H1 (cell line): ENCODE data around the gene PEPD. TPM values are rescaled to one million over a fixed set of nuclear protein-coding genes. Genes with fewer than 3 reads are reported as not detected.

Source experiments
- CTBP2 ChIP-seq: IDR thresholded peaks from 2 replicates; pipeline ENCODE4 v1.7.0; 2011; ENCODE audit warnings: borderline replicate concordance, mild to moderate bottlenecking, moderate library complexity, mixed read lengths, low read length; ENCODE audit not compliant: insufficient read depth, insufficient read length
- KDM1A ChIP-seq: fragments of 200-600, 300-600 bp; sonication (generic); IDR thresholded peaks from 2 replicates; pipeline ENCODE4 v1.7.1; 2016; ENCODE audit warnings: mild to moderate bottlenecking, low read length, borderline replicate concordance
- SRF ChIP-seq: IDR thresholded peaks from 2 replicates; pipeline ENCODE4 v1.6.1; 2011; ENCODE audit warnings: mild to moderate bottlenecking, low read depth, low read length, moderate library complexity
- YY1 ChIP-seq: IDR thresholded peaks from 2 replicates; pipeline ENCODE4 v1.6.1; 2011; ENCODE audit warnings: low read depth, mild to moderate bottlenecking, low read length
- polyA plus RNA-seq, 7 experiments: library from polyadenylated mRNA; depleted of rRNA in 3 of 7; stranded (reverse) in 5 of 7; unstranded in 2 of 7; fragments of >200 nt in 5 of 7; fragments of 200-250 nt in 2 of 7; gene quantifications; 1 replicate in 5 of 7; 2 replicates in 1 of 7; 4 replicates in 1 of 7; pipeline versions ENCODE4 v1.2.1 to v1.2.3, GENCODE V29; 2011 to 2013; ENCODE audit warnings: missing spikeins in 2 of 7, mixed read lengths in 2 of 7
- total RNA-seq: library from RNA; stranded (reverse); fragmentation: NEBNext Ultra II Directional; extraction: Animal tissue kit (Norgen Biotek cat#: 25700); gene quantifications from 2 replicates; pipeline ENCODE4 v1.2.1, GENCODE V29; 2021
- TF ChIP-seq, protein P1 (sequence below): fragments of 300-600 bp; sonication (generic); IDR thresholded peaks from 2 replicates; pipeline ENCODE4 v1.7.1; 2012; ENCODE audit warnings: low read length, moderate library complexity, mild to moderate bottlenecking, inconsistent platforms; ENCODE audit not compliant: insufficient replicate concordance

Gene PEPD
- total and polyA plus RNA-seq, 2 of the 8 experiments (the other 6 are each of a cell fraction or from before 2014, with no cell fraction given): 84.1 to 178 TPM

DNA sequence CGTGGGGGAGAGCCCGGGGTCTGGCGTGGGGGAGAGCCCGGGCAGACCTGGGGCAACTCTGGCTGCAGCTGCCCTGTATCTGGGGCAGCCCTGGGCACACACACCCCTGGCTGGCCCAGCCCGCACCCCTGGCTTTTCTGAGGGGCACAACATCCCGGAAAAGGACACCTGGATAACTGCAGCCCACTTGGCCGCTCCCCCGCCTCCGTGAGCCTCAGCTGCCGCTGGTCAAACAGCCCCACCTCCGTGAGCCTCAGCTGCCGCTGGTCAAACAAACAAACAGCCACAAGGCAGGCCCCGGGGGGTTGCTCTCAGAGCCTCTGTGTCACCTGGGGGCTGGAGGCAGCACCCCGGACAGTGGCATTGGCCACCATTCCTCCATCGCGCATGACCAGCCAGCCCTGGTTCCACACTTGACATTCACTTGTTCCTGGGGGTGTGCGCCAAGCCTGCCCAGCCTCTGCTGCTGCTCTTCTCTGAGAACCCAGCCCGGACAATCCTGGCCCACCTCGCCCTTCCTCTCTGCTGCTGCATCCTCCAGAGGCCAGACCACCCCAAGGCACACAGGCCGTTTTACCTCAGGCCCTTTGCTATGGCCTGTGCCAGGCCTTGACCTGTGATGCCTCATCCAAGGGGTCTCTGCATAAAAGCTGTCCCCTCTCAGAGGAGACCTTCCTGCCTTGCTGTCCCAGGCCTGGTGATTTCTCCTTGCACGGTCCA, 128.1 kb downstream of the PEPD start (continued):
- TF ChIP-seq, protein P1, sequence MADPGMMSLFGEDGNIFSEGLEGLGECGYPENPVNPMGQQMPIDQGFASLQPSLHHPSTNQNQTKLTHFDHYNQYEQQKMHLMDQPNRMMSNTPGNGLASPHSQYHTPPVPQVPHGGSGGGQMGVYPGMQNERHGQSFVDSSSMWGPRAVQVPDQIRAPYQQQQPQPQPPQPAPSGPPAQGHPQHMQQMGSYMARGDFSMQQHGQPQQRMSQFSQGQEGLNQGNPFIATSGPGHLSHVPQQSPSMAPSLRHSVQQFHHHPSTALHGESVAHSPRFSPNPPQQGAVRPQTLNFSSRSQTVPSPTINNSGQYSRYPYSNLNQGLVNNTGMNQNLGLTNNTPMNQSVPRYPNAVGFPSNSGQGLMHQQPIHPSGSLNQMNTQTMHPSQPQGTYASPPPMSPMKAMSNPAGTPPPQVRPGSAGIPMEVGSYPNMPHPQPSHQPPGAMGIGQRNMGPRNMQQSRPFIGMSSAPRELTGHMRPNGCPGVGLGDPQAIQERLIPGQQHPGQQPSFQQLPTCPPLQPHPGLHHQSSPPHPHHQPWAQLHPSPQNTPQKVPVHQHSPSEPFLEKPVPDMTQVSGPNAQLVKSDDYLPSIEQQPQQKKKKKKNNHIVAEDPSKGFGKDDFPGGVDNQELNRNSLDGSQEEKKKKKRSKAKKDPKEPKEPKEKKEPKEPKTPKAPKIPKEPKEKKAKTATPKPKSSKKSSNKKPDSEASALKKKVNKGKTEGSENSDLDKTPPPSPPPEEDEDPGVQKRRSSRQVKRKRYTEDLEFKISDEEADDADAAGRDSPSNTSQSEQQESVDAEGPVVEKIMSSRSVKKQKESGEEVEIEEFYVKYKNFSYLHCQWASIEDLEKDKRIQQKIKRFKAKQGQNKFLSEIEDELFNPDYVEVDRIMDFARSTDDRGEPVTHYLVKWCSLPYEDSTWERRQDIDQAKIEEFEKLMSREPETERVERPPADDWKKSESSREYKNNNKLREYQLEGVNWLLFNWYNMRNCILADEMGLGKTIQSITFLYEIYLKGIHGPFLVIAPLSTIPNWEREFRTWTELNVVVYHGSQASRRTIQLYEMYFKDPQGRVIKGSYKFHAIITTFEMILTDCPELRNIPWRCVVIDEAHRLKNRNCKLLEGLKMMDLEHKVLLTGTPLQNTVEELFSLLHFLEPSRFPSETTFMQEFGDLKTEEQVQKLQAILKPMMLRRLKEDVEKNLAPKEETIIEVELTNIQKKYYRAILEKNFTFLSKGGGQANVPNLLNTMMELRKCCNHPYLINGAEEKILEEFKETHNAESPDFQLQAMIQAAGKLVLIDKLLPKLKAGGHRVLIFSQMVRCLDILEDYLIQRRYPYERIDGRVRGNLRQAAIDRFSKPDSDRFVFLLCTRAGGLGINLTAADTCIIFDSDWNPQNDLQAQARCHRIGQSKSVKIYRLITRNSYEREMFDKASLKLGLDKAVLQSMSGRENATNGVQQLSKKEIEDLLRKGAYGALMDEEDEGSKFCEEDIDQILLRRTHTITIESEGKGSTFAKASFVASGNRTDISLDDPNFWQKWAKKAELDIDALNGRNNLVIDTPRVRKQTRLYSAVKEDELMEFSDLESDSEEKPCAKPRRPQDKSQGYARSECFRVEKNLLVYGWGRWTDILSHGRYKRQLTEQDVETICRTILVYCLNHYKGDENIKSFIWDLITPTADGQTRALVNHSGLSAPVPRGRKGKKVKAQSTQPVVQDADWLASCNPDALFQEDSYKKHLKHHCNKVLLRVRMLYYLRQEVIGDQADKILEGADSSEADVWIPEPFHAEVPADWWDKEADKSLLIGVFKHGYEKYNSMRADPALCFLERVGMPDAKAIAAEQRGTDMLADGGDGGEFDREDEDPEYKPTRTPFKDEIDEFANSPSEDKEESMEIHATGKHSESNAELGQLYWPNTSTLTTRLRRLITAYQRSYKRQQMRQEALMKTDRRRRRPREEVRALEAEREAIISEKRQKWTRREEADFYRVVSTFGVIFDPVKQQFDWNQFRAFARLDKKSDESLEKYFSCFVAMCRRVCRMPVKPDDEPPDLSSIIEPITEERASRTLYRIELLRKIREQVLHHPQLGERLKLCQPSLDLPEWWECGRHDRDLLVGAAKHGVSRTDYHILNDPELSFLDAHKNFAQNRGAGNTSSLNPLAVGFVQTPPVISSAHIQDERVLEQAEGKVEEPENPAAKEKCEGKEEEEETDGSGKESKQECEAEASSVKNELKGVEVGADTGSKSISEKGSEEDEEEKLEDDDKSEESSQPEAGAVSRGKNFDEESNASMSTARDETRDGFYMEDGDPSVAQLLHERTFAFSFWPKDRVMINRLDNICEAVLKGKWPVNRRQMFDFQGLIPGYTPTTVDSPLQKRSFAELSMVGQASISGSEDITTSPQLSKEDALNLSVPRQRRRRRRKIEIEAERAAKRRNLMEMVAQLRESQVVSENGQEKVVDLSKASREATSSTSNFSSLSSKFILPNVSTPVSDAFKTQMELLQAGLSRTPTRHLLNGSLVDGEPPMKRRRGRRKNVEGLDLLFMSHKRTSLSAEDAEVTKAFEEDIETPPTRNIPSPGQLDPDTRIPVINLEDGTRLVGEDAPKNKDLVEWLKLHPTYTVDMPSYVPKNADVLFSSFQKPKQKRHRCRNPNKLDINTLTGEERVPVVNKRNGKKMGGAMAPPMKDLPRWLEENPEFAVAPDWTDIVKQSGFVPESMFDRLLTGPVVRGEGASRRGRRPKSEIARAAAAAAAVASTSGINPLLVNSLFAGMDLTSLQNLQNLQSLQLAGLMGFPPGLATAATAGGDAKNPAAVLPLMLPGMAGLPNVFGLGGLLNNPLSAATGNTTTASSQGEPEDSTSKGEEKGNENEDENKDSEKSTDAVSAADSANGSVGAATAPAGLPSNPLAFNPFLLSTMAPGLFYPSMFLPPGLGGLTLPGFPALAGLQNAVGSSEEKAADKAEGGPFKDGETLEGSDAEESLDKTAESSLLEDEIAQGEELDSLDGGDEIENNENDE: no peak
- no peak for TF ChIP-seq YY1
- TF ChIP-seq KDM1A: no peak
- TF ChIP-seq SRF: no peak
- TF ChIP-seq CTBP2: no peak
- TF ChIP-seq, all 59 proteins: peak for 0
